Naive thymus-derived CD4-positive, alpha-beta T cell (primary cell): Measurements from ENCODE around the gene IL17REL. TPM values are rescaled to one million over a fixed set of nuclear protein-coding genes. Genes with fewer than 3 reads are reported as not detected.
"Not testable (repeated sequence)": the region's sequence is repeated elsewhere in the genome, so short reads cannot be mapped to it uniquely, and the experiment has no call there.

Experiments used
- ATAC-seq: fragments of 150-1000 bp; cut with Tn5 transposase; 2 replicates; pipeline ENCODE4 v1.10.0; 2021; ENCODE audit warnings: mild to moderate bottlenecking, moderate library complexity
- CTCF ChIA-PET: fragments of 350-600 bp; sonication (Branson Sonifier 250); formaldehyde crosslinking; loops from one replicate; lab custom pipeline; 2021; ENCODE audit warnings: antibody characterized with exemption; lab: Charles Lee
- POLR2A ChIA-PET: fragments of 350-600 bp; sonication (Branson Sonifier 250); formaldehyde crosslinking; loops from one replicate; lab custom pipeline; 2021; ENCODE audit warnings: antibody characterized with exemption, inconsistent platforms; lab: Charles Lee
- DNase-seq, 9 donors: peaks; one replicate each; pipeline versions ENCODE4 v3.0.0 to v3.0.0-alpha.2; 2020 to 2022; ENCODE audit warnings: mixed read lengths in 1 of 9
- H3K27ac ChIP-seq: one replicate; pipeline ENCODE4 v1.7.0; 2013; ENCODE audit warnings: mild to moderate bottlenecking, low read depth, low read length, moderate library complexity
- H3K27me3 ChIP-seq, 2 donors: one replicate each; pipeline ENCODE4 v1.7.0; 2013; ENCODE audit warnings: low read length in 2 of 2, mild to moderate bottlenecking in 2 of 2, moderate library complexity in 2 of 2; ENCODE audit not compliant: control insufficient read depth in 2 of 2, insufficient read depth in 2 of 2
- H3K36me3 ChIP-seq, 3 experiments: 1 replicate in 2 of 3; 2 replicates in 1 of 3; pipeline ENCODE4 v1.7.0; 2013; ENCODE audit warnings: low read length in 3 of 3, mild to moderate bottlenecking in 3 of 3, moderate library complexity in 1 of 3; ENCODE audit not compliant: insufficient read depth in 3 of 3, control insufficient read depth in 2 of 3
- H3K4me1 ChIP-seq, 2 donors: one replicate each; pipeline ENCODE4 v1.7.0; 2013; ENCODE audit warnings: low read length in 2 of 2, mild to moderate bottlenecking in 2 of 2, moderate library complexity in 1 of 2; ENCODE audit not compliant: control insufficient read depth in 2 of 2, insufficient read depth in 2 of 2
- H3K4me3 ChIP-seq: 2 replicates; pipeline ENCODE4 v1.7.0; 2013; ENCODE audit warnings: mild to moderate bottlenecking, low read length
- H3K9me3 ChIP-seq, 3 experiments: 1 replicate in 2 of 3; 2 replicates in 1 of 3; pipeline ENCODE4 v1.7.0; 2013; ENCODE audit warnings: low read length in 3 of 3; ENCODE audit not compliant: control insufficient read depth in 2 of 3
- H3K27ac Mint-ChIP-seq, 9 donors: one replicate each; pipeline ENCODE4 v1.8.0; 2020 to 2022; ENCODE audit warnings: mixed read lengths in 9 of 9, mild to moderate bottlenecking in 8 of 9, moderate library complexity in 5 of 9, inconsistent platforms in 2 of 9
- H3K27me3 Mint-ChIP-seq, 5 donors: one replicate each; pipeline ENCODE4 v1.8.0; 2021 to 2022; ENCODE audit warnings: mixed read lengths in 5 of 5, mild to moderate bottlenecking in 1 of 5
- H3K36me3 Mint-ChIP-seq, 5 donors: one replicate each; pipeline ENCODE4 v1.8.0; 2020 to 2022; ENCODE audit warnings: mixed read lengths in 5 of 5, mild to moderate bottlenecking in 3 of 5, inconsistent platforms in 1 of 5
- H3K4me1 Mint-ChIP-seq, 7 donors: one replicate each; pipeline ENCODE4 v1.8.0; 2020 to 2022; ENCODE audit warnings: mixed read lengths in 7 of 7, mild to moderate bottlenecking in 3 of 7, inconsistent platforms in 1 of 7
- H3K4me3 Mint-ChIP-seq, 10 donors: one replicate each; pipeline ENCODE4 v1.8.0; 2020 to 2022; ENCODE audit warnings: mild to moderate bottlenecking in 10 of 10, mixed read lengths in 10 of 10, moderate library complexity in 6 of 10, inconsistent platforms in 2 of 10
- H3K9me3 Mint-ChIP-seq, 11 donors: one replicate each; pipeline ENCODE4 v1.8.0; 2020 to 2022; ENCODE audit warnings: mixed read lengths in 11 of 11, mild to moderate bottlenecking in 4 of 11, inconsistent platforms in 1 of 11, moderate library complexity in 1 of 11
- intact Hi-C, 2 donors: fragments of 100-400 bp; cut with micrococcal nuclease; formaldehyde crosslinking; loops; one replicate each; pipeline ENCODE4 v1.15.1; 2023
- polyA plus RNA-seq, 2 donors: library from polyadenylated mRNA; unstranded; fragments of 300-500 nt; fragmentation: Illumina TruSeq; gene quantifications; one replicate each; pipeline ENCODE4 v1.2.3, GENCODE V29; 2021
- total RNA-seq, 6 experiments: library from RNA in 5 of 6; stranded (reverse) in 5 of 6; gene quantifications; 1 replicate in 5 of 6; 2 replicates in 1 of 6; pipeline ENCODE4 v1.2.3 and lab custom pipeline; 2021 to 2026

The IL17REL gene
- total and polyA plus RNA-seq, 7 experiments from 2014 or later, result not detected

- no peak overlapping the region for H3K4me3 Mint-ChIP-seq
- Histone ChIP-seq H3K9me3 (peaks cover 0 to 13% (median 0%) of the 10 kb centered on the region in 3 experiments), H3K27me3 (no peaks in the 10 kb centered on the region), H3K27ac (no peak overlapping the region), H3K4me3 (no peak overlapping the region), H3K4me1 (peaks cover 6 to 8% of the 10 kb centered on the region in 2 donors), H3K36me3 (no peaks in the 10 kb centered on the region)
- peaks cover 3 to 16% (median 9%) of the 10 kb centered on the region in 5 donors for H3K36me3 Mint-ChIP-seq
- CTCF ChIA-PET, result interaction anchor here (0.6 to 2.1 kb wide), 8 partner anchors 10 to 211 kb away, joined by 3 to 8 read pairs (median 4); no protein-coding TSS in a partner anchor
- no peak overlapping the region for H3K27ac Mint-ChIP-seq
- ATAC-seq, result no peak
- POLR2A ChIA-PET, result no interaction called here
- intact Hi-C loops, result loop anchor here (2.0 to 10.0 kb wide), 2 partner anchors 21 to 183 kb away; partner anchors contain the start of gene PANX2 (in 1 of the 2)
- peaks cover 0 to 18% (median 0%) of the 10 kb centered on the region in 5 donors for H3K27me3 Mint-ChIP-seq
- peaks cover 6 to 29% (median 11%) of the 10 kb centered on the region in 11 donors for H3K9me3 Mint-ChIP-seq
- DNase-seq, result no peak
- H3K4me1 Mint-ChIP-seq, result peaks cover 3 to 12% (median 6%) of the 10 kb centered on the region in 7 donors
Observed at GRCh38 chr22:49991907-49992533, 20.5 kb downstream of the IL17REL start.

GRCh38 chr22:49991167-49991566, 21.4 kb downstream of the IL17REL start:
- H3K36me3 ChIP-seq, result no peaks in the 10 kb centered on the region
- ChIA-PET CTCF (interaction anchor here (0.6 to 1.5 kb wide), 5 partner anchors 9 to 144 kb away, joined by 3 to 4 read pairs (median 3); no protein-coding TSS in a partner anchor), POLR2A (no interaction called here)
- peaks cover 3 to 17% (median 9%) of the 10 kb centered on the region in 5 donors for H3K36me3 Mint-ChIP-seq
- H3K27ac ChIP-seq, result no peak overlapping the region
- H3K27me3 Mint-ChIP-seq, result peaks cover 0 to 26% (median 8%) of the 10 kb centered on the region in 5 donors
- H3K4me3 Mint-ChIP-seq, result peak overlapping the region in 1 of 10 donors; percentile 56
- no peak overlapping the region for H3K4me3 ChIP-seq
- no peaks in the 10 kb centered on the region for H3K27me3 ChIP-seq
- H3K27ac Mint-ChIP-seq, result peak overlapping the region in 2 of 9 donors; percentile 5 to 25
- intact Hi-C loops, result loop anchor here in 1 of 2 donors (10.0 kb wide), 1 partner anchor 184 kb away; the partner anchor contains the start of gene PANX2
- no peak for DNase-seq
- peaks cover 3 to 9% (median 6%) of the 10 kb centered on the region in 7 donors for H3K4me1 Mint-ChIP-seq
- peaks cover 6 to 8% of the 10 kb centered on the region in 2 donors for H3K4me1 ChIP-seq
- H3K9me3 ChIP-seq, result peaks cover 0 to 13% (median 0%) of the 10 kb centered on the region in 3 experiments
- ATAC-seq, result no peak
- H3K9me3 Mint-ChIP-seq, result peaks cover 6 to 36% (median 14%) of the 10 kb centered on the region in 11 donors

GRCh38 chr22:49989826-49990225, 22.7 kb downstream of the IL17REL start:
- Mint-ChIP-seq H3K27me3 (peaks cover 0 to 39% (median 13%) of the 10 kb centered on the region in 5 donors), H3K4me1 (peaks cover 3 to 11% (median 7%) of the 10 kb centered on the region in 7 donors), H3K36me3 (peaks cover 3 to 20% (median 11%) of the 10 kb centered on the region in 5 donors), H3K9me3 (peaks cover 6 to 44% (median 21%) of the 10 kb centered on the region in 11 donors)
- CTCF ChIA-PET, result interaction anchor here (1.3 kb wide), 1 partner anchor 41 kb away, joined by 3 read pairs; no protein-coding TSS in a partner anchor
- ATAC-seq, DNase-seq, H3K4me1 ChIP-seq, H3K36me3 ChIP-seq, POLR2A ChIA-PET, H3K4me3 Mint-ChIP-seq, H3K27me3 ChIP-seq, H3K27ac Mint-ChIP-seq, H3K27ac ChIP-seq, H3K4me3 ChIP-seq: not testable (repeated sequence)
- intact Hi-C loops, result loop anchor here in 1 of 2 donors (10.0 kb wide), 1 partner anchor 185 kb away; the partner anchor contains the start of gene PANX2
- peaks cover 0 to 13% (median 0%) of the 10 kb centered on the region in 3 experiments for H3K9me3 ChIP-seq

- H3K4me1 Mint-ChIP-seq, result peaks cover 0 to 9% (median 5%) of the 10 kb centered on the region in 7 donors
- Histone ChIP-seq H3K9me3 (peaks cover 0 to 10% (median 0%) of the 10 kb centered on the region in 3 experiments), H3K4me1 (no peaks in the 10 kb centered on the region), H3K36me3 (no peaks in the 10 kb centered on the region), H3K4me3 (no peak overlapping the region), H3K27ac (no peak overlapping the region), H3K27me3 (no peaks in the 10 kb centered on the region)
- H3K4me3 Mint-ChIP-seq, result no peak overlapping the region
- POLR2A ChIA-PET, result interaction anchor here (0.7 kb wide), 1 partner anchor 162 kb away, joined by 4 read pairs; no protein-coding TSS in a partner anchor
- no peak for DNase-seq
- H3K27ac Mint-ChIP-seq, result no peak overlapping the region
- peaks cover 11 to 45% (median 23%) of the 10 kb centered on the region in 5 donors for H3K27me3 Mint-ChIP-seq
- peaks cover 0 to 23% (median 11%) of the 10 kb centered on the region in 5 donors for H3K36me3 Mint-ChIP-seq
- intact Hi-C loops, result no loop called here
- no peak for ATAC-seq
- H3K9me3 Mint-ChIP-seq, result peaks cover 6 to 39% (median 21%) of the 10 kb centered on the region in 11 donors
- CTCF ChIA-PET, result no interaction called here
Observed at GRCh38 chr22:49986325-49986724, 26.2 kb downstream of the IL17REL start.

GRCh38 chr22:49983148-49984042, 29.2 kb downstream of the IL17REL start:
- DNase-seq, result peak in 2 of 9 donors; percentile 34 to 54
- Histone ChIP-seq H3K4me3 (no peak overlapping the region), H3K36me3 (no peaks in the 10 kb centered on the region), H3K4me1 (no peaks in the 10 kb centered on the region), H3K9me3 (peaks cover 0 to 7% (median 0%) of the 10 kb centered on the region in 3 experiments), H3K27me3 (no peaks in the 10 kb centered on the region), H3K27ac (no peak overlapping the region)
- H3K27me3 Mint-ChIP-seq, result peaks cover 11 to 40% (median 20%) of the 10 kb centered on the region in 5 donors
- no peak overlapping the region for H3K27ac Mint-ChIP-seq
- intact Hi-C loops, result no loop called here
- peaks cover 8 to 26% (median 14%) of the 10 kb centered on the region in 5 donors for H3K36me3 Mint-ChIP-seq
- peak; percentile 85 for ATAC-seq
- ChIA-PET POLR2A (interaction anchor here (0.7 to 1.3 kb wide), 4 partner anchors 12 to 47 kb away, joined by 3 to 5 read pairs (median 4); partner anchors contain the start of gene PIM3), CTCF (interaction anchor here (0.8 to 1.1 kb wide), 3 partner anchors 12 to 52 kb away, joined by 3 read pairs; no protein-coding TSS in a partner anchor)
- peaks cover 8 to 35% (median 26%) of the 10 kb centered on the region in 11 donors for H3K9me3 Mint-ChIP-seq
- H3K4me3 Mint-ChIP-seq, result peak overlapping the region in 2 of 10 donors; percentile 48 to 79
- peaks cover 0 to 9% (median 6%) of the 10 kb centered on the region in 7 donors for H3K4me1 Mint-ChIP-seq

- H3K27ac ChIP-seq, intact Hi-C loops, H3K4me3 Mint-ChIP-seq, H3K27me3 ChIP-seq, ATAC-seq, H3K36me3 ChIP-seq, H3K4me3 ChIP-seq, H3K9me3 ChIP-seq, POLR2A ChIA-PET, H3K4me1 ChIP-seq, DNase-seq, H3K27ac Mint-ChIP-seq: not testable (repeated sequence)
- CTCF ChIA-PET, result interaction anchor here (0.6 to 0.9 kb wide), 4 partner anchors 10 to 515 kb away, joined by 3 to 4 read pairs (median 4); no protein-coding TSS in a partner anchor
- H3K9me3 Mint-ChIP-seq, result peaks cover 8 to 30% (median 23%) of the 10 kb centered on the region in 11 donors
- H3K4me1 Mint-ChIP-seq, result peaks cover 2 to 15% (median 7%) of the 10 kb centered on the region in 7 donors
- H3K36me3 Mint-ChIP-seq, result peaks cover 8 to 18% (median 9%) of the 10 kb centered on the region in 5 donors
- H3K27me3 Mint-ChIP-seq, result peaks cover 11 to 35% (median 16%) of the 10 kb centered on the region in 5 donors
Observed at GRCh38 chr22:49981799-49982198, 30.8 kb downstream of the IL17REL start.
